Mammary epithelial cell (primary cell): ENCODE data around the gene SKAP2.

Experiments
- CTCF ChIP-seq, 2 donors: IDR thresholded peaks in 1 of 2; conservative IDR thresholded peaks in 1 of 2; 2 replicates each; pipeline ENCODE4 v1.5.1; 2011 to 2012; ENCODE audit warnings: inconsistent platforms in 2 of 2, low read length in 2 of 2, mild to moderate bottlenecking in 2 of 2, control low read depth in 1 of 2, low read depth in 1 of 2; ENCODE audit not compliant: insufficient read depth in 1 of 2; ENCODE audit errors: extremely low read depth in 1 of 2
- EZH2 ChIP-seq: IDR thresholded peaks from 2 replicates; pipeline ENCODE4 v1.6.1; 2012; ENCODE audit warnings: low read length, inconsistent platforms, borderline replicate concordance

DNA sequence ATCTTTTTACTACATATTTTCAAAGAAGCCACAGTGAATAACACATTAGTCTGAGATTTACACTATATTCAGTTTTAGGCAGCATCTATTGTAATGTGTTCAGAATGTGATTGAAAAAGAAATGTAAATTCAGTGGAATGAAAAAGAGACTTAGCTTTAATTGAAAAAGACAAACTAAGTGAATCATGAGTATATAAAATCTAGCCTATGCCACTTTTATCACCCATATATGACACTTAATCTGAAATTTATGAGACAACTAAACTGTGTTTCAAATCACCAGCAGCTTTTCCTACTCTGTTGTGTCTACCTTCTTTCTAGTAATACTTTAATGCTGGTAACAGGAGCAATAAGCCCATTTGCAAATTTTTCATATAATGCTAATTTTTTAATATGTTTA is 4.7 kb downstream of the SKAP2 start:
- no peak for TF ChIP-seq CTCF (conservative IDR thresholded peaks at IDR 0.05 in 1 of 2, IDR thresholded peaks at IDR 0.05 in 1 of 2; ENCODE audit: extremely low read depth in 1 of 2, insufficient read depth in 1 of 2, low read depth in 1 of 2, low read length in 2 of 2)
- no peak for TF ChIP-seq EZH2
